Urothelium cell line (cell line): ENCODE results near the gene FARSA.
"Not testable (repeated sequence)": the region's sequence is repeated elsewhere in the genome, so short reads cannot be mapped to it uniquely, and the experiment has no call there.

Experiments used
- DNase-seq: peaks from one replicate; pipeline ENCODE4 v3.0.0; 2011; ENCODE audit warnings: low spot score, mixed read lengths
- FAIRE-seq: peaks from 2 replicates; lab custom pipeline; 2011; peaks lifted over from hg19 to GRCh38; lab: Jason Lieb, UNC

FARSA gene

DNA sequence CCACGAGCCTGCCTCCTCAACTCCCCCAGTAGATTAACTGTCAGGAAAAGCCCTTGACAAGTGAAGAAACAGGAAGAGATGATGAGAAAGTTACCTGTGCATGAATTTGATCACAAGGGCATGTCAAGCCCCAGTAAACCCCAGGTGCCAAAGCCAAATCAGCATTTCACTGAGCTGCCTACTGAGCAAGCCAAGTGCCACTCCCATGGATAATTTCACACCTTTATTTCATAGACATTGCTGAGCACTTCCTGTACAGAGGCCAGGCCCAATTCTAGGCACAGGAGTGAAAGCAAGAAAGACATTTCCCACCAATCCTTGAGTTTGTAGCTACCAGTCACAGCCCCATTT lies 21.1 kb upstream of the FARSA start:
- no peak for FAIRE-seq
- DNase-seq: no peak

DNA sequence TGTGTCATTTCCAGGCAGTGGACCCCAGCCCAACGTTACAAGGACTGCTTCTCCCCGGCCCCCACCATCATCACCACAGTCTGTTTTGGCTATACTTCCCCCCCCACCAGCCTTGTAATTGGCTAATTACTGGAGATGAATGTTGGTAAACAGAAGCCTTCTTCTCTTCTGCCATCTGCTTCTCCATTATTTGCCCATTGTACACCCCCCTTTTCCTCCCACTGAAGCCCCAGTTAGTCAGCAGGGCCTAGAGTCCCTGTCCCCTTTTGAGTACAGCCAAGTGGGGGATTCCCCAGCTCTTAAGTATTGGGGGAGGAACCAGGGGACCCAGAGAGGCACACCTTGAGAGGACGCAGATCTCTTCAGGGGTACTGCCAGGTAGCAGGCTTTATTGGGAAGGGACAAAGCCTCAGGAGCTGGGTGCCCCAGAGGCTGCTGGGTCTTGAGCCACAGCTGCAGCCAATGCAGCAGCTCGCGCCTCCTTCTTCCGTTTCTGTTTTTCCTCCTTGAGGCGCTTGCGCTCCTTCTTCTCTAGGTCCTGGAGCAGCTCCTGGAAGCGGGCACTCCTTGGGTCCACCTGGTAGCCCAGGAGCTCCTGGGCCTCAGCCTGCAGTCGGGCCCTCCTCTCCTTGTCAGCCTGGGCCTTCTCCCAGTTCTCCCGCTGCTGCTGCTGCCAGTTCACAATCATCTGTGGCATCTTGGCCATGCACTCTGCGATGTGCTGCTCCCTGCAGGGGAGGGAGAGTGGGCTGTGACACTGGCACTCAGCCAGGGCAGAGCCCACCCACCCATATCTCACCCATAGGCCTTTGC lies 20.5 kb upstream of the FARSA start:
- FAIRE-seq (no peak), DNase-seq (no peak)

DNA sequence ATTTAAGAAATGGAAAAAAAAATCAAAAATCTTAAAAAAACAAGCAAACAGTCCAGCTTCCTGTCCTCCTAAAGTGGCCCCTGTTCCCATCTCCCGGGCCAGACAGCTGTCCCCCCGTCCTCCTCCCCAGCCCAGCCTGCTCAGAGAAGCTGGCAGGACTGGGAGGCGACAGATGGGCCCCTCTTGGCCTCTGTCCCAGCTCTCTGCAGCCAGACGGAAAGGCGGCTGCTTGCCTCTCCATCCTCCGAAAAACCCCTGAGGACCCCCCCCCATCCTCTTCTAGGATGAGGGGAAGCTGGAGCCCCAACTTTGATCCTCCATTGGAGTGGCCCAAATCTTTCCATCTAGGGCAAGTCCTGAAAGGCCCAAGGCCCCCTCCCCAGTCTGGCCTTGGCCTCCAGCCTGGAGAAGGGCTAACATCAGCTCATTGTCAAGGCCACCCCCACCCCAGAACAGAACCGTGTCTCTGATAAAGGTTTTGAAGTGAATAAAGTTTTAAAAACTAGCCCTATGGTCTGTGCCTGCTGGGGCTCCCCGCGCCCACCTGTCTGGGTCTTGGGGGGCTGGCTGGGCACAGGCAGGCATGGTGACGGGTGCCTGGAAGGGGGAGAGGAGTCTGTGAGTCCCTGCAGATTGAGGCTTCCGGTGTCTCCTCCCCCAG lies 19.8 kb upstream of the FARSA start:
- DNase-seq: no peak
- FAIRE-seq: no peak

DNA sequence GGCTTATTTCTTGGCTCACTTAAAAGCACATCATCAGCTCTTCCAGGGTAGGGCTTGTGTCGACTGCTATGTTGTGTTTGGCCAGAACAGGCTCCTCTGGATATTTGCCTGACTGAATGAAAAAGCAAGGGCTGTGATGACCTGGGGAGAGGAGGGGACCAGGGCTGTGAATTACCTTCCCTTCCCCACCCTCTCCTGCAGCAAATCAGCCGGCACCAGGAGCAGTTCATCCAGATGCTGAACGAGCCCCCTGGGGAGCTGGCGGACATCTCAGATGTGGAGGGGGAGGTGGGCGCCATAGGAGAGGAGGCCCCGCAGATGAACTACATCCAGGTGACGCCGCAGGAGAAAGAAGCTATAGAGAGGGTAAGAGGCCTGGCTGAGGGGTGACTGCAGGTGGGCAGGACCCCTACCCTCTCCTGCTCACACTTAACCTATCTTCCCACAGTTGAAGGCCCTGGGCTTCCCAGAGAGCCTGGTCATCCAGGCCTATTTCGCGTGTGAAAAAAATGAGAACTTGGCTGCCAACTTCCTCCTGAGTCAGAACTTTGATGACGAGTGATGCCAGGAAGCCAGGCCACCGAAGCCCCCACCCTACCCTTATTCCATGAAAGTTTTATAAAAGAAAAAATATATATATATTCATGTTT lies 19.1 kb upstream of the FARSA start:
- FAIRE-seq (no peak), DNase-seq (no peak)

DNA sequence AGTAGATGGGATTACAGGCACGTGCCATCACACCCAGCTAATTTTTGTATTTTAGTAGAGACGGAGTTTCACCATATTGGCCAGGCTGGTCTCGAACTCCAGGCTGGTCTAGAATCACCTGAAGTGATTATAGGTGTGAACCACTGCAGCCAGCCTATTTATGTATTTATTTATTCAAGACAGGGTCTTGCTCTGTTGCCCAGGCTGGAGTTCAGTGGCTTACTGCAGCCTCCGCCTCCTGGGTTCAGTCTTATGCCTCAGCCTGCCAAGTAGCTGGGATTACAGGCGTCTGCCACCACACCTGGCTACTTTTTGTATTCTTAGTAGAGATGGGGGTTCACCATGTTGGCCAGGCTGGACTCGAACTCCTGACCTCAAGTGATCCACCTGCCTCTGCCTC lies 18.5 kb upstream of the FARSA start:
- not testable (repeated sequence) for FAIRE-seq, DNase-seq

DNA sequence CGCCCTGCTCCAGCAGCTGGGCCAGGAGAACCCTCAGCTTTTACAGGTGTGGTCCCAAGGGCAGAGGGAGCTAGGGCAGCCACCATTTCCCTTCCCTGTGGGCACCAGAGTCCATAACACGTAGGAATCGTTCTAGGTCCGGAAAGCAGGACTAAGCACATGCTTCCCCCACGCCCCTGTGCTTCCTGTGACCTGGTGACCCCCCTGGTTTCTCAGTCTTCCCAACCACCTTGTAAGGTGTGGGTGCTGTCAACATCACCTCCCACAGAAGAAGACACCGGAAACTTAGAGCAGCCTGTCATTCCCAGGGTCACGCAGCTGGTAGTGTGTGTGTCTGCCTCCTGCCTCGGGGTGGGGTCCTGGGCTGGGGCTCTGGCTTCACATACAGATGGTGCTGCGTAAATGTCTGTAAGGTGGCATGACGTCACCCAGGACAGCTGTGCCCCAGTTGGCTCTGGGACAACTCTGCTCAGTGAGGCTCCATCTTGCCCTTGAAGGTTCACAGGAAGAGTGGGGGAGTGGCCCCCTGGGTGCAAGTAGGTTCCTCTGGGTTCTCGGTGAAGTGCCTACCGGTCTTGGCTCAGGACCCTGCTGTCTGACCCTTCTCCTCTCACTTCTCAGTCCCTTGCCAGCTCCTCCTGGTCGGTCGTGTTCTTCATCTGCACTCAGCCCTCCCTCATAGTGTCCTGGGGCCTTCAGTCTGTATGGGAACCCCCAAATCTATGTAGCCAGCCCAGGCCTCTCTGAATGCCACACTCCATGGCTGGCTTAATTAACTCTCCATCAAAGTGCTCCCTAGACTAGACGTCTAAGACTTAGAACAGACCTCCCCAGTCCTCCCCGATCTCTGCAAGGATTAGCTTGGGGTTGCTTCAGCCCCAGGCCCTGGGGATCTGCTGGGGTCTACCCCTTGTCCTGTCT lies 16.1 kb upstream of the FARSA start:
- no peak for FAIRE-seq
- DNase-seq: no peak

DNA sequence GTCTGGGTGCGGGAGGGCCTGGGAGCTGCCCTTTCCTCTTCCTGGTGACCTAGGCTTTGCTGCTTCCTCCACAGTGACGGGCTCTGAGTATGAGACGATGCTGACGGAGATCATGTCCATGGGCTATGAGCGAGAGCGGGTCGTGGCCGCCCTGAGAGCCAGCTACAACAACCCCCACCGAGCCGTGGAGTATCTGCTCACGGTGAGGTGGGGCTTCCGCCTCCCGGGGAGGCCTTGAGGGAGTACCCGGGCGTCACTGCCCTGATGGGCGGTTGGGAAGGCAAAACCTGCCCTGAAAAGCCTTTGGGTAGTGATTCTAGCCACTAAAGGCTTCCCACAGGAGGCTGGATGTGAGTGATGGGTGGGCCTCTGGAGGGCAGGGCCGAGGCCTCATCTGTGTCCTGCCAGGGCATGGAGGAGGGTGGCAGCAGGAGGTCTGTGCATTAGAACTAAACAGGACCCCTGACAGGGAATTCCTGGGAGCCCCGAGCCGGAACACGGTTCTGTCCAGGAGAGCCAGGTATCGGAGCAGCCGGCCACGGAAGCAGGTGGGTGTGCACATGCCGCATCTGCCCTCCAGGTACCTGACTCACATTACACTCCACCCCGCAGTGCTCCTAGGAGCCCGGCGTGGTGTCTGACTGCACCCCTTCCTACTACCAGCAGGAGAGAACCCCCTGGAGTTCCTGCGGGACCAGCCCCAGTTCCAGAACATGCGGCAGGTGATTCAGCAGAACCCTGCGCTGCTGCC lies 15.3 kb upstream of the FARSA start:
- DNase-seq: no peak
- no peak for FAIRE-seq

DNA sequence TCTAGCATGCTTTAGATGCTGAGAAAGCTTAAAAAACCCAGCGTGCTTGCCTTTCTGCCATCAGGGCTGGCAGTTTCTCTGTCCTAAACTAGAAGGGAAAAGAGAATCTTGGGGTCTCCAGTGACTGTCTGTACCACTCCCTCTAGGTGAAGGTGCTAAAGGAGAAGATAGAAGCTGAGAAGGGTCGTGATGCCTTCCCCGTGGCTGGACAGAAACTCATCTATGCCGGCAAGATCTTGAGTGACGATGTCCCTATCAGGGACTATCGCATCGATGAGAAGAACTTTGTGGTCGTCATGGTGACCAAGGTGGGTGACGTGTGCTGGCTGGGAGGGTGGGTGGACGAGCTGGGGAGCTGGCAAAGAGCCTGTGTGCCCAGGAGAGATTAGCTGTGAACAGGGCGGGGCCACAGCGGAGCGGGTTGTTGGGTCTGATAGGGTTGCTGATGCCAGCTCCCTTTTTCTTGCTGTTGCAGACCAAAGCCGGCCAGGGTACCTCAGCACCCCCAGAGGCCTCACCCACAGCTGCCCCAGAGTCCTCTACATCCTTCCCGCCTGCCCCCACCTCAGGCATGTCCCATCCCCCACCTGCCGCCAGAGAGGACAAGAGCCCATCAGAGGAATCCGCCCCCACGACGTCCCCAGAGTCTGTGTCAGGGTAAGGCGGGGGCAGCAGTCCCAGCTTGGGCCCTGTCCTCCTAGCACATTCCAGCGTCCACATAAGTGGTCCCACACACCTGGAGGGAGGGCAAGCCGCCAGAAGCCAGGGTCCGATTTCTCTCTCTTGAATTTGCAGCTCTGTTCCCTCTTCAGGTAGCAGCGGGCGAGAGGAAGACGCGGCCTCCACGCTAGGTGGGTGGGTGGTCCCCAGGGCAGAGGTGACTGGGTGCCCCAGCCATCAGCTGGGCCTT lies 14.4 kb upstream of the FARSA start:
- DNase-seq: no peak
- FAIRE-seq: no peak

DNA sequence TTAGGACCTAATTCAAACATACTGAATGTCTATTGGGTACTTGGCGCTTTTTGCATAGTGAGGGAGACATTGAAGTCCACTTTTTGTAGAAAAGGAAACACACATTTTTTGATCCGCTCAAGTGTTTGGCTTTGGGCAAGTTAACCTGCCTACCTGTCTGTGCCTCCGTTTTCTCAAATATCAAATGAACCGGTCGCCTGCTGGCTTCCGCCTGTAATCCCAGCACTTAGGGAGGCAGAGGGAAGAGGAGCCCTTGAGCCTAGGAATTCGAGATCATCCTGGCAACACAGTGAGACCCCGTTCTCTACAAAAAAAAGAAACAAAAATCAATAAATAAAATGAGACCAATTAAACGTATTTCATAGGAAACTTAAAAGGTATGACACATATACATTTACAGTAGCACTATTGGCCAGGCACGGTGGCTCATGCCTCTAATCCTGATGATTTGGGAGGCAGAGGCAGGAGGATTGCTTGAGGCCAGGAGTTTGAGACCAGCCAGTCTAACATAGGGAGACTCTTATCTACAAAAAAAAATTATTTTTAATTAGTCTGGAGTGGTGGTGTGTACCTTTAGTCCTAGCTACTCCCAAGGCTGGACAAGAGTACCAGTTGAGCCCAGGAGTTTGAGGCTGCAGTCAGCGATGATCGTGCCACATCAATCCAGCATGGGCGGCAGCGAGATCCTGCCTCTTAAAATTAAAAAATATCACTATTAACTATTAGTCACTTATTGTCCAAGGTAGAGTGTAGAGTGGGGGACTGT lies 13.4 kb upstream of the FARSA start:
- DNase-seq (no peak), FAIRE-seq (no peak)

DNA sequence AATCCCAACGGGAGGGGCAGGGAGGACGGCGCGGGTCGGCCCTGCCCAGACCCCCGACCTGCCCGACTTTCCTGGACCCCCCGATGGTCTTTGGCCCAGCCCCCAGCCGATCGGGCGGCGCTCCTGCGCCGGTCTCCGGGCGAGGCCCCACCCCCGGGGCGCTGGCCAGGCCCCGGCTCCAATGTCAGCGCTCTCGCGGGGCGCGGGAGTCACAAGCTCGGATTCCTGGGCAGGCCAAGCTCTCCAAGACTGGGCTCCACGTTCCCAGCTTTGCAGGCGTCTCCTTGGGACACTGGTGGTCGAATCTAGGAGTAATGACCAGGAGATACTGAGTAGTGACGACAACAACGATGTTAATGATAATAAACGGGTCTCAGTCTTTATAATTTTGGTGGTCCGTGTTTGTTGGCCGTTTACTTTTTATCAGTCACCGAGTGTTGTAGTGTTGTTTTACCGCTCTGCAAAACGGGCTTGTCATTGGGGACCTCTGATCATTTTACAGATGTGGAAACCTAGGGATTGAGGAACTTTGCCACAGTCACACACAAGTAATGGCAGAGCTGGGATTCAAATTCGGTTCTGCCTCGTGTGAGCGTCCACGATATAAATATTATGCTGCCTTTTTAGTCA lies 12.7 kb upstream of the FARSA start:
- DNase-seq (peak; percentile 57), FAIRE-seq (no peak)

DNA sequence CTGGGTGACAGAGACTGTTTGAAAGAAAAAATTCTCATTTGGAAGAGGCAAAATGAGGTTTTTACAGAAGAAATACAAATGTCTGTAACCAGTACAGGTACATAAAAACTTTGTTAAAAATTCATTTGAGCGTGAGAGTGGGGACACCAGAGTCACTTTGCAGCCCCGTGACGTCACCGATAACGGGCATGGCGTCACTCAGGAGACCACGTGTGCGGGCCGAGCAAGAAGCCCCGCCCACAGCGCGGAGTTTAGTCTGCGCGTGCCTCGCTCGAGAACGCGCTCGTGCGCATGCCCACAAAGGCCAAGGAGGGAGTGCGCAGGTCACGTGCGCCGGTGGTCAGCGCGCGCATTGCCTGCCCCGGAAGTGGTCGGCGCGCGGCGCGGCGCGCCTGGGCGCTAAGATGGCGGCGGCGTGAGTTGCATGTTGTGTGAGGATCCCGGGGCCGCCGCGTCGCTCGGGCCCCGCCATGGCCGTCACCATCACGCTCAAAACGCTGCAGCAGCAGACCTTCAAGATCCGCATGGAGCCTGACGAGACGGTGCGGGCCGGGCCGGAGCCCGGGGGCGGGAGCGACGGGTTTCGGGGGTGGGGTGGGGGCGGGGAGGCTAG lies 12.1 kb upstream of the FARSA start, which contains the start of gene RAD23A:
RAD23A (plus strand) TSS at position 384 of the 613 bp plus-strand sequence; CDS start at position 471, 87 bp downstream.
- FAIRE-seq (peak; percentile 63), DNase-seq (peak; percentile 91)

DNA sequence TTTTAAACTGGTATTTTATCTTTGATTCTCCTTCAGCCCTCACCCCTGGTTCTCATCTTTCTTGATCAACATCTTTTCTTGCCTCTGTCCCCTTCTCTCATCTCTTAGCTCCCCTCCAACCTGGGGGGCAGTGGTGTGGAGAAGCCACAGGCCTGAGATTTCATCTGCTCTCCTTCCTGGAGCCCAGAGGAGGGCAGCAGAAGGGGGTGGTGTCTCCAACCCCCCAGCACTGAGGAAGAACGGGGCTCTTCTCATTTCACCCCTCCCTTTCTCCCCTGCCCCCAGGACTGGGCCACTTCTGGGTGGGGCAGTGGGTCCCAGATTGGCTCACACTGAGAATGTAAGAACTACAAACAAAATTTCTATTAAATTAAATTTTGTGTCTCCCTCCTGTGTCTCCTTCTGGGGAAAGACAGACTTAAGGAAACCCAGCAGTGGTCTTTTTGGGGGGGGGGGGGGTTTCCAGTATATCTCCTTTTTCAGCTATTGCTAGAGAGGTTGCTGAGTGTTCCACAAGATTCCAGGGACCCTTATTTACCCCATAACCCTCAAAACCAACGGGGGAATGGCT lies 10.7 kb upstream of the FARSA start:
- DNase-seq: no peak
- FAIRE-seq: no peak

DNA sequence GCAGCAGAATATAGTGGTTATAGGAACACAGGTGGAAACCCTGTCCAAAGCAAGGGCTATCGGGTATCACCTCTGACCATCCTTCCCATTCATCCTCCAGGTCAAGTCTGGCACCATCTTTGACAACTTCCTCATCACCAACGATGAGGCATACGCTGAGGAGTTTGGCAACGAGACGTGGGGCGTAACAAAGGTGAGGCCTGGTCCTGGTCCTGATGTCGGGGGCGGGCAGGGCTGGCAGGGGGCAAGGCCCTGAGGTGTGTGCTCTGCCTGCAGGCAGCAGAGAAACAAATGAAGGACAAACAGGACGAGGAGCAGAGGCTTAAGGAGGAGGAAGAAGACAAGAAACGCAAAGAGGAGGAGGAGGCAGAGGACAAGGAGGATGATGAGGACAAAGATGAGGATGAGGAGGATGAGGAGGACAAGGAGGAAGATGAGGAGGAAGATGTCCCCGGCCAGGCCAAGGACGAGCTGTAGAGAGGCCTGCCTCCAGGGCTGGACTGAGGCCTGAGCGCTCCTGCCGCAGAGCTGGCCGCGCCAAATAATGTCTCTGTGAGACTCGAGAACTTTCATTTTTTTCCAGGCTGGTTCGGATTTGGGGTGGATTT lies 10.0 kb upstream of the FARSA start:
- FAIRE-seq (no peak), DNase-seq (no peak)

DNA sequence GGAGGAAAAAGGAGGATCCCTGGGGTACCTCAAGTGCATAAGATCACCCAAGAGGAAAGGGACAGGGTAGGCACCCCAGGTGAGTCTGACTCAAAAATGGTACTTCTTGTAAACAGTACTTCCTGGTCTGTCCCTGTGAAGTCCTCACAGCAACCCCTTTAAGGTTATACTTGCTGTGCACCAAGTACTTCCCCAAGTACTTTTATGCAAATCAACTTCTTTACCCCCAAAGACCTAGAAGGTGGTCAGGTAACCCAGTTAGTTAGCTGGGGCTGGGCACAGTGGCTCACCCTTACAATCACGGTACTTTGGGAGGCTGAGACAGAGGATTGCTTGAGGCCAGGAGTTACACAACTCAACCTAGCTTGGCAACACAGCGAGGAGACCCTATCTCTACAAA lies 7.4 kb upstream of the FARSA start:
- FAIRE-seq (no peak), DNase-seq (no peak)

DNA sequence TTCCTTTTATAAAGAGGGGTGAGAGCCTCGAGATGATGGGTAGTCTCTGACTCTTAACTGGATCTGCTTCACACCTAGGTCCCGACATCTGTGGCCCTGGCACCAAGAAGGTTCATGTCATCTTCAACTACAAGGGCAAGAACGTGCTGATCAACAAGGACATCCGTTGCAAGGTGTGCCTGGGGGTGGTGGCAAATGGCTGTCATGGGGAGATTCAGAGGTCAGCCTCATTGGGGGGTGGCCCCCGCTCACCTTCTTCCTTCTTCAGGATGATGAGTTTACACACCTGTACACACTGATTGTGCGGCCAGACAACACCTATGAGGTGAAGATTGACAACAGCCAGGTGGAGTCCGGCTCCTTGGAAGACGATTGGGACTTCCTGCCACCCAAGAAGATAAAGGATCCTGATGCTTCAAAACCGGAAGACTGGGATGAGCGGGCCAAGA lies 6.5 kb upstream of the FARSA start:
- no peak for FAIRE-seq
- DNase-seq: no peak

DNA sequence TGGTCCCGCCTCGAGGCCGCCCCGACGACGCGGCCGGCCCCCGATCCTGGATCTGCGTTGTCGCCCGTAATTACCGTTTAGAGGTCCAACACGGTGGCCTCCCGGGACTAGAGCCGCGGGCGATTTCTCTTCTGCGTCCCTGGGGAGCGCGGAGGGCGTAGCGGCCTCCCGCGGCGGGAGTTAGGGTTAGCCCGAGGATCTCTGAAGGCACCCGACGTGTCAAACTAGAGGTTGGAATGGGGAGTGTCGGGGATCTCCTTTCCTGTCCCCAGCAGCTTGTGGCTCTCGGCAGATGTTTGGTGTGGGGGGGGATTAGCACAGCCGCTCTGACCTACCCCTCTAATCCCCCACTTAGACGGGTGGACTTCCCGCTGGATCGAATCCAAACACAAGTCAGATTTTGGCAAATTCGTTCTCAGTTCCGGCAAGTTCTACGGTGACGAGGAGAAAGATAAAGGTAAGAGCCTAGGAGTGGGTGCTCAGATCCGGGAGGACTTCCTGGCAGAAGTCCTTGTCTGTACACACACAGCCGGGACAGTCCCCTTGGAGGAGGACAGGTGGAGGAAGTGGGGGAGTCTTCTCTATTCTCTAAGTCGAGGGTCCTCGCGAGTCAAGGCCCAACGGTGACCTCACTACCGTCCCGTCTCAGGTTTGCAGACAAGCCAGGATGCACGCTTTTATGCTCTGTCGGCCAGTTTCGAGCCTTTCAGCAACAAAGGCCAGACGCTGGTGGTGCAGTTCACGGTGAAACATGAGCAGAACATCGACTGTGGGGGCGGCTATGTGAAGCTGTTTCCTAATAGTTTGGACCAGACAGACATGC lies 5.5 kb upstream of the FARSA start:
- peak; percentile 21 for DNase-seq
- no peak for FAIRE-seq
